RWPE2 (cell line): Measurements from ENCODE around the gene THBS1.

Source experiments
- ATAC-seq: fragments of 200-7000 bp; cut with Tn5 transposase; 3 replicates; pipeline ENCODE4 v1.9.1; 2021; ENCODE audit warnings: low read depth
- DNase-seq: peaks from one replicate; pipeline ENCODE4 v3.0.0-alpha.2; 2020; ENCODE audit warnings: low spot score
- H3K27ac ChIP-seq: fragments of 450-650 bp; 2 replicates; pipeline ENCODE4 v1.5.1; 2017; ENCODE audit warnings: mild to moderate bottlenecking; ENCODE audit not compliant: poor library complexity, severe bottlenecking
- H3K27me3 ChIP-seq: fragments of 250-450 bp; sonication (Bioruptor Pico); 2 replicates; pipeline ENCODE4 v1.5.1; 2021; ENCODE audit warnings: mild to moderate bottlenecking, moderate library complexity; ENCODE audit not compliant: insufficient read depth, poor library complexity, severe bottlenecking
- H3K36me3 ChIP-seq: fragments of 250-450 bp; sonication (Bioruptor Pico); 2 replicates; pipeline ENCODE4 v1.5.1; 2020; ENCODE audit warnings: low read depth, mild to moderate bottlenecking, moderate library complexity
- H3K4me1 ChIP-seq: fragments of 250-450 bp; sonication (Bioruptor Pico); 2 replicates; pipeline ENCODE4 v1.5.1; 2021; ENCODE audit warnings: mild to moderate bottlenecking, moderate library complexity; ENCODE audit not compliant: insufficient read depth, poor library complexity, severe bottlenecking
- H3K4me3 ChIP-seq: fragments of 250-450 bp; sonication (Bioruptor Pico); 2 replicates; pipeline ENCODE4 v1.5.1; 2021; ENCODE audit warnings: mild to moderate bottlenecking, moderate library complexity; ENCODE audit not compliant: severe bottlenecking
- H3K9me3 ChIP-seq: fragments of 250-450 bp; sonication (Bioruptor Pico); 2 replicates; pipeline ENCODE4 v1.5.1; 2021; ENCODE audit warnings: mild to moderate bottlenecking, moderate library complexity; ENCODE audit not compliant: severe bottlenecking
- TF ChIP-seq, protein P1 (sequence below): fragments of 450-650 bp; IDR thresholded peaks from one replicate; pipeline ENCODE4 v1.5.1; 2017; ENCODE audit warnings: mild to moderate bottlenecking, moderate library complexity; ENCODE audit not compliant: poor library complexity, severe bottlenecking

THBS1 gene

DNA sequence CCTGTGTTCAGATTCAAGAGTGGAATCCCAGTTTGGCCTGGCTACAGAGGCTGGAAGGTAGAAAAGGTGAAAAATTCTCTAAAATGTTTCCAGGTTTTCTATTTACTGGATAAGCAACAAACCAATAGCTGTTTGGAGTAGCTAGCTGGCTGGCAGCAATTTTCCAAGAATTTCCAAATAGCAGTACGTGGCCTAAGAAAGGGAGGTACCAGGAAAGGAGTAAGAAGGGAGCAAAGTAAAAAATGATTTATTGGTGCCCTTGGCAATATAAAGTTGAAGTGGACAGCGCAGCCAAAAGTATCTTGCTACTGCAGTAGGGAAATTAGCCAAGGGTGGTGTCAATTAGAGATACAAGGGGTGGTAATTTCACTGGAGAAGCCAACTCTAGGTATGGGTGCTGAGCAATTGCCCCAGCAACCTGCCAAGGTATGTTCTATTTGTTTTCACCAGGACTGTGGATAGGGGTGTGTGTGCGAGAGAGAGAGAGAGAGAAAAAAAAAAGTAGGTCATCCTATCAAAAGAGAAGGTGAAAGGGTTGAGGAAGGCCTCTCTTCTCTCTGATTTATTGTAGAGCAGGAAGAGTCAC, 40.8 kb upstream of the THBS1 start:
- ATAC-seq, result no peak
- TF ChIP-seq, protein P1, sequence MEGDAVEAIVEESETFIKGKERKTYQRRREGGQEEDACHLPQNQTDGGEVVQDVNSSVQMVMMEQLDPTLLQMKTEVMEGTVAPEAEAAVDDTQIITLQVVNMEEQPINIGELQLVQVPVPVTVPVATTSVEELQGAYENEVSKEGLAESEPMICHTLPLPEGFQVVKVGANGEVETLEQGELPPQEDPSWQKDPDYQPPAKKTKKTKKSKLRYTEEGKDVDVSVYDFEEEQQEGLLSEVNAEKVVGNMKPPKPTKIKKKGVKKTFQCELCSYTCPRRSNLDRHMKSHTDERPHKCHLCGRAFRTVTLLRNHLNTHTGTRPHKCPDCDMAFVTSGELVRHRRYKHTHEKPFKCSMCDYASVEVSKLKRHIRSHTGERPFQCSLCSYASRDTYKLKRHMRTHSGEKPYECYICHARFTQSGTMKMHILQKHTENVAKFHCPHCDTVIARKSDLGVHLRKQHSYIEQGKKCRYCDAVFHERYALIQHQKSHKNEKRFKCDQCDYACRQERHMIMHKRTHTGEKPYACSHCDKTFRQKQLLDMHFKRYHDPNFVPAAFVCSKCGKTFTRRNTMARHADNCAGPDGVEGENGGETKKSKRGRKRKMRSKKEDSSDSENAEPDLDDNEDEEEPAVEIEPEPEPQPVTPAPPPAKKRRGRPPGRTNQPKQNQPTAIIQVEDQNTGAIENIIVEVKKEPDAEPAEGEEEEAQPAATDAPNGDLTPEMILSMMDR, result no peak

DNA sequence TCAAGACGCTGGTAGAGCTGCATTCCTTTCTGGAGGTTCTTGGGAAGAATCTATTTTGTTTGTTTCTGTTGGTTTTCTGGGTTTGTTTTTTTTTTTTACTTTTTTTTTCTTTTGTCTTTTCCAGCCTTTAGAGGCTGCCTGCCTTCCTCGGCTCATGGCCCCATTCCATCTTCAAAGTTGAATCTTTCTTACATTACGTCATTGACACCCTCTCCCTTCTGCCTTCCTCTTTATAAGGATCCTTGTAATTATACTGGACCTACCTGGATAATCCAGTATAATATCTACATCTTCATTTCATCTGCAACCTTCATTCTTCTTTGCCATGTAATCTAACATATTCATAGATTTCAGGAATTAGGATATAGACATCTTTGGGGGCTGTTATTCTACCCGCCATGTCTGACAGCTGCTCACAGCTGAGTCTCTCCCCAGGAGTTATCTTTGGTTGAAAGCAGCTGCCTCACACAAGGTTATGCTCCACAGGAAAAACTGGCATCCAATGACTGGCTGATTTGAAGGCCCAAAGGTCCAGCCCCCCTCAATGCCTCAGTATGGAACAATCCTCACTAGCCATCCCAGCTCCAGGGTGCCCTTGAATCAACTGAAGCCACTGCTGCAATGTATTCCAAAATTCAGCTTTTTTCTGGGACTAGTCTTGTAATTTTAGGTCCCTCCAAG, 38.4 kb upstream of the THBS1 start:
- H3K36me3 ChIP-seq, result no peaks in the 10 kb centered on the region
- peaks cover 3% of the 10 kb centered on the region for H3K9me3 ChIP-seq
- no peak for DNase-seq
- H3K27ac ChIP-seq, result no peak overlapping the region
- TF ChIP-seq, protein P1, result no peak
- H3K27me3 ChIP-seq, result no peaks in the 10 kb centered on the region
- no peak for ATAC-seq
- H3K4me1 ChIP-seq, result no peaks in the 10 kb centered on the region
- H3K4me3 ChIP-seq, result no peak overlapping the region

More for the DNA sequence above, 40.8 kb upstream of the THBS1 start:
- Histone ChIP-seq H3K4me1 (no peaks in the 10 kb centered on the region), H3K27ac (no peak overlapping the region), H3K27me3 (no peaks in the 10 kb centered on the region), H3K4me3 (no peak overlapping the region), H3K36me3 (no peaks in the 10 kb centered on the region), H3K9me3 (no peaks in the 10 kb centered on the region)
- DNase-seq, result no peak

DNA sequence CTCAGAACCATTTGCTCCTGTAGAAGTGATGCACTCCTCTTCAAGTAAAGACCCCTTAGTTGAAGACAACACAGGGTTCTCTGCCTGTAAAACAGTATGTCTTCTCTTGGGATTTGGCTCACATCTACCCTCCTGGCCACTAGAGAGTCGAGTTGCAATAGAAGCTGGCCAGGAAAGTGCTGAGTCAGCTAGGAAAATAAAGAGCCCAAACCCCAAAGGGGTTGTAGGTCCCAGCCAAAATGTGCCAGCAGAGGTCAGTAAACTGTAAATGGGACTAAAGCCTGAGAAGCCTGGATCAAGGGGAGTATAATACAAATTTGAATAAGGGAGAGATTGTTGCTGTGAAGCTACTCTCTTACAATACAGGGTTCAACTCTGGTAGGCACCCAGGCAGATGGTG, 37.2 kb upstream of the THBS1 start:
- no peaks in the 10 kb centered on the region for H3K4me1 ChIP-seq
- ATAC-seq (no peak), DNase-seq (no peak)
- H3K36me3 ChIP-seq, result no peaks in the 10 kb centered on the region
- no peak overlapping the region for H3K4me3 ChIP-seq
- TF ChIP-seq, protein P1, result no peak
- H3K27ac ChIP-seq, result no peak overlapping the region
- H3K27me3 ChIP-seq, result no peaks in the 10 kb centered on the region
- H3K9me3 ChIP-seq, result peaks cover 3% of the 10 kb centered on the region

DNA sequence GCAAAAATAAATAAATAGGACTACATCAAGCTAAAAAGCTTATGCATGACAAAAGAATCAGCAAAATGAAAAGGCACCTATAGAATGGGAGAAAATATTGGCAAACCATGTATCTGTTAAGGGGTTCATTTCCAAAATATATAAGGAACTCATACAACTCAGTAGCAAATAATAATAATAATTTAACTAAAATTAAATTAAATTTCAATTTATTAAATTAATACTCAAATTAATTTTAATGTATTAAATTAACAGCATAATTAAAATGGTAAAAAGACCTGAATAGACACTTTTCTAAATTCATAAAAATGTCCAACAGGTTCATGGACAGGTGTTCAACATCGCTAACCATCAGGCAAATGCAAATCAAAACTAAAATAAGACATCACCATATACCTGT, 34.0 kb upstream of the THBS1 start:
- no peaks in the 10 kb centered on the region for H3K36me3 ChIP-seq
- H3K27ac ChIP-seq, result no peak overlapping the region
- H3K4me1 ChIP-seq, result no peaks in the 10 kb centered on the region
- no peak for ATAC-seq
- no peaks in the 10 kb centered on the region for H3K27me3 ChIP-seq
- no peak for DNase-seq
- TF ChIP-seq, protein P1, result no peak
- H3K4me3 ChIP-seq, result no peak overlapping the region
- H3K9me3 ChIP-seq, result peaks cover 3% of the 10 kb centered on the region

DNA sequence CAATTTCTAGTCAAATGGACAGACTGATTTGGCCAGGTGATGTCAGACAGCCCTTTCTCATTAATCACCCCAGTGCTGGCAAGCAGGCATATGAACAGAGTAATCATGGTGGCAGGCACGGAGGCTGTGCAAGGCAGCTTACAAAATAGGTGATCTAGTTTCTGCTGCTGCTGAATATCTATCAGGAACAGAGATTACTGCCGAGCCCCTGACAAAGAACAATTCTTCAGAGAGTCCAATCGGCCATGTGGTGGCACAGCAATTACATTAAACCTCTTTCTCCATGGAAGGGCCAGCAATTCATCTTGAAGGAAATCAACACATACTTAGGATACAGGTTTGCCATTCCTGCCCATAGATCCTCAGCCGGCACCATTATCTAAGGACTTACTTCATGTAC, 32.3 kb upstream of the THBS1 start:
- H3K27me3 ChIP-seq, result no peaks in the 10 kb centered on the region
- H3K36me3 ChIP-seq, result no peaks in the 10 kb centered on the region
- DNase-seq (no peak), ATAC-seq (no peak)
- no peak overlapping the region for H3K27ac ChIP-seq
- H3K4me3 ChIP-seq, result no peak overlapping the region
- no peaks in the 10 kb centered on the region for H3K4me1 ChIP-seq
- TF ChIP-seq, protein P1, result no peak
- H3K9me3 ChIP-seq, result peaks cover 3% of the 10 kb centered on the region
